Measurements from ENCODE around the gene PCDHGA4.
"Not testable (repeated sequence)": the region's sequence is repeated elsewhere in the genome, so short reads cannot be mapped to it uniquely, and the experiment has no call there.

PCDHGA4 gene

DNA sequence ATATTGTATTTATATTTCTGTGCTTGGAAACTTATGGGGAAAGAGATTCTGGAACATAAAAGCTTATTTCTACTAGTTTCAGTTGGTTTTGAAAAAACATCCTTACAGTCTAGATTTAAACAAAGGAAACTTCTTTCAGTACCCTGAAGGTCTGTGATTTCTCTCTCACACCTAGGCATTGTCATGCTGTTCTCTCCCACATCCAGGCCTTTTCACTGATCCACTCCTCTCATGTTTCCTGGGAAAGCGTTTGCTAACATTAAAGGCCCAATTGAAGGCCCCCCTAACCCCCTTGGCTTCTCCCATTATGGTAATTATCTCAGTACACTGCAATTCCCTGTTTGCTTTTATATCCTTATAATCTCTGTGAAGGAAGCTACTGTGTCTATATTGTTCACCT is 12.0 kb upstream of the PCDHGA4 start:
- TF ChIP-seq, protein P1, sequence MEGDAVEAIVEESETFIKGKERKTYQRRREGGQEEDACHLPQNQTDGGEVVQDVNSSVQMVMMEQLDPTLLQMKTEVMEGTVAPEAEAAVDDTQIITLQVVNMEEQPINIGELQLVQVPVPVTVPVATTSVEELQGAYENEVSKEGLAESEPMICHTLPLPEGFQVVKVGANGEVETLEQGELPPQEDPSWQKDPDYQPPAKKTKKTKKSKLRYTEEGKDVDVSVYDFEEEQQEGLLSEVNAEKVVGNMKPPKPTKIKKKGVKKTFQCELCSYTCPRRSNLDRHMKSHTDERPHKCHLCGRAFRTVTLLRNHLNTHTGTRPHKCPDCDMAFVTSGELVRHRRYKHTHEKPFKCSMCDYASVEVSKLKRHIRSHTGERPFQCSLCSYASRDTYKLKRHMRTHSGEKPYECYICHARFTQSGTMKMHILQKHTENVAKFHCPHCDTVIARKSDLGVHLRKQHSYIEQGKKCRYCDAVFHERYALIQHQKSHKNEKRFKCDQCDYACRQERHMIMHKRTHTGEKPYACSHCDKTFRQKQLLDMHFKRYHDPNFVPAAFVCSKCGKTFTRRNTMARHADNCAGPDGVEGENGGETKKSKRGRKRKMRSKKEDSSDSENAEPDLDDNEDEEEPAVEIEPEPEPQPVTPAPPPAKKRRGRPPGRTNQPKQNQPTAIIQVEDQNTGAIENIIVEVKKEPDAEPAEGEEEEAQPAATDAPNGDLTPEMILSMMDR (IDR thresholded peaks at IDR 0.05): no peak
- H3K27ac ChIP-seq: no peak overlapping the region
- H3K4me3 ChIP-seq: no peak overlapping the region
- DNase-seq (ENCODE audit: low spot score): no peak

DNA sequence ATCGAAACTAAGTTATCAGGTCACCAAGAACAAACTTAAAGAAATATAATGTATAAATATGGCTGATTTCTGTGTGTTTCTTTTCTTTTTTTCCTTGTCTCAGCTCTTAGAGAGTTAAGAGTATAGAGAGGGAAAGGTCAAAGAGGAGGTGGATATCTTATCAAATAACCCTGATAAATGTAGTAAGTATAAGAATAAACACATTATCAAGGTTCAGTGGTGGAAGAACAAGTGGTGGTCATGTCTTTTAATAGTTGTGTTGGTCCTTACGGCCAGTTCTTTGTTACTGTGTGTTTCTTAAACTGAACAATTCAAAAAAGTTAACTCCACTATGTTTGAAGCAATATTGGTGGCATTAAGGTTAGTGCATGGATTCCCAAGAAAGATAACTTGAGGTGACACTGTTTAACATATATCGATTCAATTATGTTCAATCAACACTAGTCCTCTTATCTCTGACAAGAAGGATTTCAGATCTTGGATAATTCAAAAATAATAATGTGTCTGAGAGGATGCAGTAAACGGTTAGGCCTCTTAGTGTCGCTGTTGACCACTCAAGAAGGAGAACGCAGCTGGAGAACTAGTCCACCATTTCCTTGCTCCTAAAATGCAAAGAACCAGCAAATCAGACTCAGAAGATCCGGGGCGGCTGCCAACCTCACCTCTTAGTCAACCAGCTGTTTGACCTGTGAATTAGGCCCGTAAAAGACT is 11.4 kb upstream of the PCDHGA4 start, which contains the start of gene PCDHGA3:
Gene PCDHGA3 (plus strand): TSS at position 588 of the 711 bp plus-strand sequence. CDS start 205 bp downstream, outside the sequence.
- TF ChIP-seq, protein P1 (IDR thresholded peaks at IDR 0.05): no peak
- no peak within 1 kb of the TSS for H3K27ac ChIP-seq
- H3K4me3 ChIP-seq: peak within 1 kb of the TSS; percentile 21
- no peak for DNase-seq (ENCODE audit: low spot score)

DNA sequence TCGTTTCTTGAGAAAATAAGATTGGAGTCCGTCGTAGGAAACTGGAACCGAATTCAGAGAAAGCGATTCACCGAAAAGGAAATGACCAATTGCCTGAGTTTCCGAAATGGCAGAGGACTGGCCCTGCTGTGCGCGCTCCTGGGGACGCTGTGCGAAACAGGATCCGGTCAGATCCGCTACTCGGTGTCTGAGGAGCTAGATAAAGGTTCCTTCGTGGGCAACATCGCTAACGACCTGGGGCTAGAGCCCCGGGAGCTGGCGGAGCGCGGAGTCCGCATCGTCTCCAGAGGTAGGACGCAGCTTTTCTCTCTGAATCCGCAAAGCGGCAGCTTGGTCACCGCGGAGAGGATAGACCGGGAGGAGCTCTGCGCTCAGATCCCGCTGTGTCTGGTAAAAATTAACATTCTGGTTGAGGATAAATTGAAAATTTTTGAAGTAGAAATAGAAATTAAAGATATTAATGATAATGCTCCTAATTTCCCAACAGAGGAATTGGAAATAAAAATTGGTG is 10.8 kb upstream of the PCDHGA4 start:
- Histone ChIP-seq H3K4me3 (peak overlapping the region; percentile 21), H3K27ac (no peak overlapping the region)
- TF ChIP-seq, protein P1 (IDR thresholded peaks at IDR 0.05): no peak
- DNase-seq (ENCODE audit: low spot score): no peak

DNA sequence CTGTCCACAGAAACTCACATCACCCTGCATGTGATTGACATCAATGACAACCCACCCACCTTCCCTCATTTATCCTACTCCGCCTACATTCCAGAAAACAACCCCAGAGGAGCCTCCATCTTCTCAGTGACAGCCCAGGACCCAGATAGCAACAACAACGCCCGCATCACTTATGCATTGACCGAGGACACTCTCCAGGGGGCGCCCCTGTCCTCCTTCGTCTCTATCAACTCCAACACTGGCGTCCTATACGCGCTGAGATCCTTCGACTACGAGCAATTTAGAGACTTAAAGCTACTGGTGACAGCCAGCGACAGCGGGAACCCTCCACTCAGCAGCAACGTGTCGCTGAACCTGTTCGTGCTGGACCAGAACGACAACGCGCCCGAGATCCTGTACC is 9.5 kb upstream of the PCDHGA4 start:
- Histone ChIP-seq H3K27ac (no peak overlapping the region), H3K4me3 (peak overlapping the region; percentile 19)
- DNase-seq (ENCODE audit: low spot score): no peak
- TF ChIP-seq, protein P1 (IDR thresholded peaks at IDR 0.05): no peak

DNA sequence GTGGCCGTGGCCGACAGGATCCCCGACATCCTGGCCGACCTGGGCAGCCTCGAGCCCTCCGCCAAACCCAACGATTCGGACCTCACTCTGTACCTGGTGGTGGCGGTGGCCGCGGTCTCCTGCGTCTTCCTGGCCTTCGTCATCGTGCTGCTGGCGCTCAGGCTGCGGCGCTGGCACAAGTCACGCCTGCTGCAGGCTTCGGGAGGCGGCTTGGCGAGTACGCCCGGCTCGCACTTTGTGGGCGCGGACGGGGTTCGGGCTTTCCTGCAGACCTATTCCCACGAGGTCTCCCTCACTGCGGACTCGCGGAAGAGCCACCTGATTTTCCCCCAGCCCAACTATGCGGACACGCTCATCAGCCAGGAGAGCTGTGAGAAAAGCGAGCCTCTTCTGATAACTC is 8.8 kb upstream of the PCDHGA4 start:
- not testable (repeated sequence) for DNase-seq (ENCODE audit: low spot score); H3K27ac ChIP-seq
- H3K4me3 ChIP-seq: peak overlapping the region; percentile 17

DNA sequence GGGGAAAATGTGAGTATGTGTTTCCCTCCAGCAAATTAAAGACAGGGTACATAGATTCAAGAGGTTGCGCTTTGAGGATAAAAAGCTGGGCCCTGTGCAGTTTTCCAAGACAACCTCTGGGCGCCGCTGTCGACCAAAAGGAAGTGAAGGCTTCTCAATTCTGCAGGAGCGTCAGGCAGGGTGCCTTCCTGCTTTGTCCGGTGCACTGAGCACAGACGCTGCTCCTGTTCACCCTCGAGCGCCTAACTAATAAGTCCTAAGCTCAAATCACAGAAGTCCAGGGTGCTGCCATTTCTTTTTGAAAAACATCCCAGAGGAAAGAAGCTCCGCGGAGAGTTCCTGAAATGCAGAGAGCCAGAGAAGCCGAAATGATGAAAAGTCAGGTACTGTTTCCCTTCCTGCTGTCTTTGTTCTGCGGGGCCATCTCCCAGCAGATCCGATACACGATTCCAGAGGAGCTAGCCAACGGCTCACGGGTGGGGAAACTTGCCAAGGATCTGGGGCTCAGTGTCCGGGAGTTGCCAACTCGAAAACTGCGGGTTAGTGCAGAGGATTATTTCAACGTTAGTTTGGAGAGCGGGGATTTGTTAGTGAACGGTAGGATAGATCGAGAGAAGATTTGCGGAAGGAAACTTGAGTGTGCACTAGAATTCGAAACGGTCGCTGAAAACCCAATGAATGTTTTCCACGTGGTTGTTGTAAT is 4.8 kb upstream of the PCDHGA4 start, which contains the start of gene PCDHGB1:
Gene PCDHGB1 (plus strand): TSS at position 183 of the 703 bp plus-strand sequence. CDS start 162 bp downstream, at position 345.
- Histone ChIP-seq H3K4me3 (peak within 1 kb of the TSS; percentile 28), H3K27ac (no peak within 1 kb of the TSS)
- no peak for DNase-seq (ENCODE audit: low spot score)
- TF ChIP-seq, protein P1 (IDR thresholded peaks at IDR 0.05): no peak

DNA sequence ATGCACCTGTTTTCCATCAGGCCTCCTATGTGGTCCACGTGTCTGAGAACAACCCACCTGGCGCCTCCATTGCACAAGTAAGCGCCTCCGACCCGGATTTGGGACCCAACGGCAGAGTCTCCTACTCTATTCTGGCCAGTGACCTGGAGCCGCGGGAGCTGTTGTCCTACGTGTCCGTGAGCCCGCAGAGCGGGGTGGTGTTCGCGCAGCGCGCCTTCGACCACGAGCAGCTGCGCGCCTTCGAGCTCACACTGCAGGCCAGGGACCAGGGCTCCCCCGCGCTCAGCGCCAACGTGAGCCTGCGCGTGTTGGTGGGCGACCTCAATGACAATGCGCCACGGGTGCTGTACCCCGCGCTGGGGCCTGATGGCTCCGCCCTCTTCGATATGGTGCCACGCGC is 3.2 kb upstream of the PCDHGA4 start:
- TF ChIP-seq, protein P1 (IDR thresholded peaks at IDR 0.05): no peak
- DNase-seq (ENCODE audit: low spot score): no peak
- H3K4me3 ChIP-seq: no peak overlapping the region

More for the DNA sequence above, 3.2 kb upstream of the PCDHGA4 start:
- no peak overlapping the region for H3K27ac ChIP-seq

Measured in coronary artery (tissue), 2 donors.